GM19193 (cell line): Measurements from ENCODE around the gene ATMIN.

Experiments
- POLR2A ChIP-seq: IDR thresholded peaks from 4 replicates; pipeline ENCODE4 v1.6.1; 2011; ENCODE audit not compliant: insufficient read depth, insufficient read length; ENCODE audit errors: extremely low read depth

Gene ATMIN

GRCh38 chr16:81035975-81036750, 521 bp downstream of the ATMIN start:
- no peak for TF ChIP-seq POLR2A

DNA sequence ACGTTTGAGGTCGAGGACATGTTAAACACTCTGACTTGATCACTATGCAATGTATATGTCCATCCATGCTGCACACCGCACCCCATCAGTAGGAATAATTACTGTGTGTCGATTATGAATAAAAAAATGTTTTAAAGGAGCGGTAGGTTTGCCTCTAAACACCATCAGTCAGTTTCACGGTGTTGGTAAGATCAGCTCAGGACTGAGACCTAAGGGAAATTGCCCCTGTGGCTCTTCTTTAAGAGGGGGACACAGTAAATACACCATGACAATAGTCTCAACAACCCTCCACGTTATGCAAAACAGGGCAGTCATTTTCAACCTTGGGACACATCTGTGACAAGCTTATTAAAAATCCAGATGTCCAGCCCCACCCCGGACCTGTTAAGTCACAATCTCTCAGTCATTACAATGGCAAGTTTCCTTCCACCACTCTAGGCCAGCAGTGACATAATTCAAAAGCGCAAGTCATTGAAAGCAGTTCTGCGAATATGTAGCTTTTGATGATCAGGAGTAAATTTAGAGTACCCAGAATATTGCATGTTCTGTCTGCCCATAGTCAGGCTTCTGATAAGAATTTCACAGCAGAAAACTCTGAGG, 1.2 kb downstream of the ATMIN start:
- no peak for TF ChIP-seq POLR2A

DNA sequence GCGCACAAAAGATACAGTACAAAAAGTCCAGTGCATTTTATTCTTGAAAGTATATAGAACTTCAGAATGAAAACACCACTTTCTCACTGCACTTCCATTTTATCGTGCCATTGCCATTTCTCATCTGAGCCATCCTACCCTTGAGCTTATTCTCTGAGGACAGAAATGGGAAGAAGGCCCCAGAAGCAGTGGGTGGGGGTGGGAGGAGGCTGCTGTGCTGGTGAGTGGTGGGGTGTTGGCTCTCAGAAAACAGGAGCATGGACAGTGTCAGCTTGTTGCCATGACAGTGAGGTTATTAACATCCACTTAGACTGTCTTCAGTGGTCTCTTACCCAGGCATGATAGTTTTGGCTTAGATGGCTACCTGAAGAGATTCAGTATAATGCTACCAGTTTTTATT, 4.5 kb downstream of the ATMIN start:
- TF ChIP-seq POLR2A = no peak

- TF ChIP-seq POLR2A = no peak
These were observed 5.2 kb downstream of the ATMIN start for GRCh38 chr16:81040842-81041241.

DNA sequence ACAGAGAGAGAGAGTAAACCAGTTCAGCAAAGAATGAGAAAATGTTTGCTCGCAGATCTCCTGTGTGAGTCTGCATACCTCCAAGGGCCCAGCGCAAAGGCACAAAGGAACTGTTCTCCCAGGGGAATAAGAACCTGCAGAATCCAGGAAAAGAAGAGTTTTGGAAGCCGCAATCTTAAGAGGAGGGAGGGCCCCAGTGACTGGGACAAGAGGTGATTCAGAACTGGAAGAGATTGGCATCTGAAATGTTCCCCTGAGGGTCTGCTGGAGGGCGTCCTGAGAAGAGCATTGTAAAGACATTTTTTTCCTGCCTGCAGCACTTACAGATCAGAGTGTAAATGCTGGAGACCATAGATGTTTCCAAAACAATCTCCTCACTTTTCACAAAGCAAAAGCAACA, 6.1 kb downstream of the ATMIN start:
- TF ChIP-seq POLR2A = no peak

DNA sequence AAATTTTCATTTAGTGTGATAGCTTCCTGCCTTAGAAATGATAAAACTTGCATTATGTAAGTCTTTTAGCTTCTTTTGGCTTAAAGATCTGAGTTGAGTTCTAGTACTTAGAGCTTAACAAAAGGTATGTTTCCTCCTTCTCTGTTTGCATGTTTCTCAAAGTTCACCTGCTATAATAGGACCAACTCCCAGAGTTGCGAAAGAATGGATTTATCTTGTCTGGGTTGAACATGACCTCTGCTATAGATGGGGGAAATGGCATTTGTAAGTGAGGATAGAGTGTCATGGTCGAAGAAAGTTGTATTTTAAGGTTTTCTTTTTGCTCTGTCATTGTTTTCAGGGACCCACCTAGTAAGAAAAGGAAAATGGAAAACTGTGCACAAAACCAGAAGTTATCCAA, 7.2 kb downstream of the ATMIN start:
- TF ChIP-seq POLR2A = no peak

GRCh38 chr16:81053761-81054160, 18.1 kb downstream of the ATMIN start:
- TF ChIP-seq POLR2A = no peak

DNA sequence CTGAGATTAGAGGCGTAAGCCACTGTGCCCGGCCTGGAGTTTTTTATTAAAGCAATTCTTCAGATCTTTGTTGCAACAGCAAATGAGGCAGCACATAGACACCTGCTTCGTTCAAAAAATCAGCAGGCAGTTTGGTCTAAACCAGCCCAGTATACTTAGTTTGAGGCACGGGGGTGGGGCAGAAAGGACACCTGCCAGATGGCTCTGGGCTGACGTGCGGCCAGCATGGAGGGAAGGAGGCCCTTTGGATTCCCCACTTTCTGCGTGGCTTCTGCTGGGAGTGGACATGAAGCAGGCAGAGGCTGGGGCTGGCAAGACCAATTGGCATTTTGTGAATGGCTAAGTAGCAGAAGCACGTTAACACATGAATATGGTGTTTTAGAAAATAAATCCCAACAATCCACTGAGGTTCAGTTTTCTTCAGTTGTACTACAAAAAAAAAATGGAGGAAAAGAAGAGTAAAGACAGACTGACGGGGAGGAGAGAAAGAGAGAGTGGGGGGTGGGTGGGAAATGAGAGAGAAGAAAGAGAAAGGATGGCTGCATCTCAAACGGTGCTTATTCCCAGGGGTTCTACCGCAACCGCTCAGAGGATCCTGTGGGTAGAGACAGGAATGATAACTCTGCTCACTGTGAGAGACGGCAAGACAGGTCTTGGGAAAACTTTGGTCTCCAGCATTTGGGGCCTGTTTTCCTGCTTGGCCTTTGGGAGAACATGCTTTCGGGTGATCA, 25.1 kb downstream of the ATMIN start:
- TF ChIP-seq POLR2A = no peak

DNA sequence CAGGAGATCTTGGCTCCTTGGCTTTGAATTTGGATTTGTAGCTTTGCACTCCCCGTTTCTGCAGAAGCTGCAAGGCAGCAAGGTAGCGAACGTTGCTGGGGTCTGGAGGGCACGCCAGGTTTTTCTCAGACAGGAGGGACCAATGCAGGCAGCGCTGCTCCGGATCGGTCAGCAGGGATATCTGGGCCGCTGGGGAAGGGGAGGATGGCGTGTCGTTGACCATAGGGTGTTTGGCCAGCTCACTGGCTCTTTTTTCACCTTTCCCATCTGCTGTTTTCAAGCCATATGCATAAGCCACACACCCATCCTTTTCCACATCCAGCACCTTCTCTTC, 25.6 kb downstream of the ATMIN start:
- TF ChIP-seq POLR2A = no peak

- no peak for TF ChIP-seq POLR2A
These were observed 26.4 kb downstream of the ATMIN start for GRCh38 chr16:81061871-81062608.

DNA sequence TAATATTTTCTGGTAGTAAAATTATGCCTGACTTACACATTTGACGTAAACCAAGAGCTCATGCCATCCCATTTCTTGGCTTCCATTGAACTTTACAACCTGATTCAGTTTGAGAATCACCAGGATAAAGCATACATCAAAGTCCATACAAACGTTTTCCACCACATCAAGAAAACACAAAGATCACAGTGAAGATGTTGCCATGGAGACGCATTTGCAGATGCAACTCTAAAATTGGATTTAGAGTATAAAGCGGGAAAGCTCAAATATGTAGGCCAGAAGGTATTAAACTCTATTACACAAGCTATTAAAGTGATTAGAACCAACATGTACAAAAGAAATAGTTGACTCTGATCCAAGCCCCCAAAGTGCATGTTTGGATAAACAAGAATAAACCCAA, 31.0 kb downstream of the ATMIN start:
- no peak for TF ChIP-seq POLR2A

DNA sequence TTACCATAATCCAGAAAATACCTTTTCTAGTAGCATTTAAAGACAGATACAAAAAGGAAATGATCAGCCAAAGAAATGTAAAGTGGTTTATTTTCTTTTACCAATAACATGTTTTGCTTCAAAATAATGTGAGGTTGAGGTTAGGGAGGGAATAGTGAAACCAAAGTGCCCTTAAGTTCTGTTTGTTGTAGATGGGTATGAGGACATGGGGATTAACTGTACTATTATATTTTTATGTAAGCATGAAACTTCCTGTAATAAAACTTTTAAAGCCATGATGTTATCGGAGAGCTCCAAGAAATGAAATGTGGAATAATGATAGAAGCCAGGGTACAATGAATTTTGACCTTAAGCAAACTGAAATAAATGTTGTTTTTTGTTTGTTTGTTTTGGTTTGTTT, 31.5 kb downstream of the ATMIN start:
- no peak for TF ChIP-seq POLR2A

DNA sequence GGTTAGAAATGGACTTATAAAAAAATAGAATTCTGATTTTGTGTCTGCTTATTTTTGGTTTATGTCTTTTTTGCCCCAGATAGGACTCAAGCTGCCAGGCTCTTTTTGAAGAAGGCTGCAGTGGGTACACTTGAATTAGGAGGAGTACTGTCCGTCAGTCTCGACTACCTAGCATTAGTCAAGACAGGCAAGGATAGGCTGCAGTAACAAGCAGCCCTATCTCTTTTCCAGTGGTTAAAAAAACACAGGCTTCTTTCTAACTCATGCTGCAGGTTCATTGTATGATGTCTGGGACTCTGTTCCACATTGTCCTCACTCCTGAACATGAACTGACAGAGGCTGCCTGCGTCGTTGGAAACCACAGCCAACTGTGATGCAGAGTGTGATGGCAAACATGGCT, 33.4 kb downstream of the ATMIN start:
- no peak for TF ChIP-seq POLR2A

DNA sequence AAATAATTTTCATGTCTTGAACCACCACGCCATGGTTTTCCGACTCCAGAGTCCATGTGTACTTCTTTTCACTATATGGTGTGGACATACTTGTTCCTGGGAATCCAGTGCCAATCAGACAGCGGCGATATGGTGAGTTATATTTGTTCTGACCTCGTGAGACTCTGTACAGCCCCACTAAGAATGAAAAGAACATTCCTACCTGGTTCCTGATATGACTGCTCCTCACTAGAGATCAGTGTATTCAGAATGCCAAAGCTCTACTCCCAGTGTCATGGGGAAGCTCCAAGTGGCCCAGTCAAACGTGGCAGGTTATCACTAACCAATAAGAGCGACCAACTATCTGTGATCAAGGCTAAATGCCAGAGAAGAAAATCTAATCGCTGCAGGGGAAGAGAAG, 35.3 kb downstream of the ATMIN start:
- no peak for TF ChIP-seq POLR2A

DNA sequence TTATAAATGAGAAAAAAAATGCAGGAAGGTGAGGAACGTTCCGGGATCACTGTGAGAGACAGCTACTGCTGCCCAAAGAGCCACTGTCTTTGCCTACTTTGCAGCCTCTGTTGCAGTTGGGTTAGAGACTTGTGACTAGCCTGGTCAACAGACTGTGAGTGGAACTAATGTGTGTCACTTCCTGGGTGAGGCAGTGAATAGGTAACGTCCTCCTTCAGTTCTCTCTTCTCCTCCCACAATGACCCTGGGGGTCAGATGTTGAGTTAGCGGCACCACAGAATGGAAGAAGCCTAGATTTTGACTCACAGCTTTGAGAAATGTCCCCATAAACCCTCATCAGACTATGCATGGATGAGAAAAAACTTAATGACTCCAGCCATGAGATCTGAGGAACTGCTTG, 36.2 kb downstream of the ATMIN start:
- no peak for TF ChIP-seq POLR2A
